ENCODE data around the gene VANGL1.
"Not testable (repeated sequence)": the region's sequence is repeated elsewhere in the genome, so short reads cannot be mapped to it uniquely, and the experiment has no call there.

VANGL1 gene

DNA sequence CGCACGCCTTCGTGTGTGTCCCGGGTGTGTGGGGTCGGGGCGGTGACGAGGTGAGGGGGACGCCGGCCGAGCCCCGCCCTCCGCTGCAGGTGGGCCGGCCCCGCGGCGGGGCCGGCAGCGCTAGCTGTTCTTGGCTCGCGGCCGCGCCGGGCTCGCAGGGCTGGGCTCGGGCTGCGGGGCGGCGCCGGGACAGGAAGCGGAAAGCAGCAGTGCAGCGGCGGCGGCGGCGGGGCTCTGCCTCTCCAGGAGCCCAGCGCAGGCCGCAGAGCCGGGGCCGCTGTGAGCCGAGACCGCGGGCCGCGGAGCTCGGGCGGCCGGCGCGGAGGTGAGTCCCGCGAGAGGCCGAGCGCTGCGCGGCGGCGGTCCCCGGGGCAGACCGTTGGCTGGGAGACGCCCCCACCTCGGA is at the start of gene VANGL1:
Gene VANGL1 (plus strand): TSS at position 209 of the 406 bp plus-strand sequence. CDS start 9,444 bp downstream, outside the sequence.
- peak; percentile 6 for DNase-seq (ENCODE audit: low read depth)

DNA sequence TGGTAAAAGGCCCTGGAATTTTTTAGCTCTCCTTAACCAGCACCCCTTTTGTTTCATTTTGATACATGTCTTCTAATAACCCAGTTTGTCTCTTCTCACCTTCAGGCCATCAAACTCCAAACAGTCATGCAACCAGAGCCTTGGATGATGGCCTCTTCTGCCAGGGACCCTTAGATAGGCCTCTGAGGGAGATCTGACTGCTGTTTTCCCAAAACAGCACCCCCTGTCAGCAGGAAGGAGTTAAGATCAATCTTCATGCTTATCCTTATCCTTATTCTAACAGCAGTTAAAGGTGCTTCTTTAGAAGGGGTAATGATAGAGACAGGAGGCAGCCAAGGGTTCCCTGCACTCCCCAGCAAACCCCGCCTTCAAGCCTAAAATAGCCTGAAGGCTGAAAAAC is 49.5 kb upstream of the VANGL1 start:
- no peak for DNase-seq (ENCODE audit: low read depth)

DNA sequence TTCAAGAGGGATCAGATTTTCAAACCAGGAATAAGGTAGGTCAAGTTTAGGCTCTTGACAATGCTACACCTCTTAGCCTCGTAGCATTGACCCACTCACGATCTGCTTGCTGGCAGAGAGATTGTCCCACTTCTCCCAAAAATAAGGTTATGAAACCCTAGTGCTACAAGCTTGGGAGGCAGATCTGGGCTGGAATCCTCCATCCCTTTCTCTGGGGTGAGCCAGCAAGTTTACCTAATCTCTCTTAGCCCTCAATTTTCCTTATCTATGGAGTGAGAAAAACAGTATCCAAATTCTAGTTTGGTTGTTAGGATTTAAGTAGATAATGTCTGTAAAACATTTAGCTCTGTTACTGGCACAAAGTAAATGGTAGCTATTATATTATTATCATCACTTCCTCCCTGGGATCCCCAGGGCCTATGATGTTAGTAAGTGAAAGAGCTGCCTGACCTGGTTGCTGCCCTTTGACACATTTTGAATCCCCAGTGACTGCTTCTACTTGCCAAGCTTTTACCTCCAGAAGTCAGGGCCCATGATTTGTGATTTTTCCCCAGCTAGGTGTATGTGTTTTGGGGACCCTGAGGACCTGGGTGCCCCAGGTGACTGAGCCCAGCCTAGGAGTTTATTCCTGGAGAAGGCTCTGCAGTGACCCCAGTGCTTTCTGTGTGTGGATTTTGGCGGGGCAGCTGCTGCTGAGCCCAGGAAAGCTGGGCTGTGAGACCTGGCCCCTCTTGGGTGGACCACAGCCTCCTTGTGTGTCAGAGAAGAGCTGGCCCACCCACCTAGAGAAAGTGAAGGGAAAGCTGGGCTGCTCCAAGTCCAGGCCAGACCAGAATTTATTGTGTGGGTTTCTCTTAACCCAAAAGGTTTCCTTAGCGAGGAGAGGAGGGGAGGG is 48.2 kb upstream of the VANGL1 start:
- no peak for DNase-seq (ENCODE audit: low read depth)

DNA sequence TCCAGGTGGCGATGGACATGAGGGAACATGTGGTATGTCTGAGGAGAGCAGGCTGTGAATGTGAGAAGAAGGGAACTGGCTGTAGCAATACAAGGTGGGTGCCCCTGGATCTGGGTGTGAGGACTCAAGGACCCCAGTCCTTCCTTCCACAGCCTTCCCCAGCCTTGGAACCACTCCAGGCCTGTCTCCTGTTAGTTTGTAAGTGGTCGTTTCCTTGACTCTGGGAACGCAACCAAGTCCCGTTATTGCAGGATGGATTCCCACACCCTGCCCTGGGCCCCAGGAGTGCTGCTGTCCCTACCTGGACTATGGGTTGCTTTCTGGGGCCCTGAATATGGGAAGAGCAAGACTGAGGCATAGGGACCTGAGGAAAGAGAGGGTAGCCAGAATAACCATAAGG is 47.2 kb upstream of the VANGL1 start:
- DNase-seq (ENCODE audit: low read depth) = no peak

DNA sequence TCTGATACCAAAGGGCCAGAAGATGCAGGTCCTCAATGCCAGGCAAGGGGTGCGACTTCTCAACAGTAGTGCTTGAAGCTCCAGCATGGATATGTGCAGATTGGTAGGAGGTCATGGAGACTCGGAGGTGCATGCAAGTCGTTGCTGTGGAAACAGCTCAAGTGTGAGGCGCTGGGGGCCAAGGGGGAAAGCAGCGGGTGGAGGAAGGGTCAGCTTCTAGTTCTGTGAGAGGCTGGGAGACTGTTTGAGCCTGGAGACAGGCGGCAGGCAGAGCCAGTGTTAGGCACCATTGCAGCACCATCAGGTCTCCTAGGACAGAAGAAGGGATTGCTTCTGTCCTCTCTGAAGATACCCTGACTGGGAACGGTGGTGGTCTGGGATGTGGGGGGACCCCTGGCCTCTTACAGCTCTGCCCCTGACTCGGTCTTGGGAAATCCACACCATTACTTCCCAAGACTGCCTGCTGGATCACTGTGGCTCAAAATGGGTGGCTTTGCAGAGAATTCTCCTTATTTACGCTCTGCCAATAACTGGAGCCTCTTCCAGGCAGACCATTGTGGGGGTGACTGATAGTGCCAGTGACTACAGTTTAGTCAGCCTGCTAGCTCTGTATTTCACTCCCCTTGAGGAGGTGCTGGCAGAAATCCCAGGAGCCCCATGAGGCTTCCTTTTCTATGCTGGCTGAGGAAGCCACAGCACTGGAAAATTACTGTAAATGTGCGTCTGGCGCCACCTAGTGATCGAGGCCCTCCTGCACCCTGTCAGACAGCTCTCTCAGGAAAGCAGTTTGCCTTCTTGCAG is 46.3 kb upstream of the VANGL1 start:
- DNase-seq (ENCODE audit: low read depth) = peak; percentile 18

DNA sequence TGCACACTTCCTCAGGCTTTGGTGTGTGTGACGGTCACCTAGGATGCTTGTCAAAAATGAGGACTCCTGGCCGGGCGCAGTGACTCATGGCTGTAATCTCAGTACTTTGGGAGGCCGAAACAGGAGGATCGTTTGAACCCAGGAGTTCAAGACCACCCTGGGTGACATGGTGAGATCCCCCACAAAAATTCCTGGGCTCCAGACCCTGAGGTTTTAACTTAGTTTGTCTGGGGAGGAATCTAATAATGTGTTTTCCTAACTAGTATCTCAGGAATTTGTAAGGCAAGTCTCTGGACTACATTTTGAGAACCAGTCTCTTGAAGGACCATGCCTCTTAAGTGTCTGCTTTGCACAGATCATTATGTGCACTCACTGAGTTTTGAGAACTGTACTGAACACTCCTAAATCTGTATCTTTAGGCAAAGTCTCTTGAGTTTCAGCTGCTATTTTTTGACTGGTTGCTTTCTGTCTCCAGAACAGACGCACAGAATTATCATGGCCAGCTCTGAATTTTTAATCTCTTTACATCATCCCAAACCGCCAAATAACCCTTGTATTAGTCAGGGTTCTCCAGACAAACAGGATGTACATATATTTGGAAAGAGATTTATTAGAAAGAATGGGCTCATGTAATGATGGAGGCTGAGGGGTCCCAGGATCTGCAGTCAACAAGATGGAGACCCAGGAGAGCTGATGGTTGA is 45.5 kb upstream of the VANGL1 start:
- no peak for DNase-seq (ENCODE audit: low read depth)

DNA sequence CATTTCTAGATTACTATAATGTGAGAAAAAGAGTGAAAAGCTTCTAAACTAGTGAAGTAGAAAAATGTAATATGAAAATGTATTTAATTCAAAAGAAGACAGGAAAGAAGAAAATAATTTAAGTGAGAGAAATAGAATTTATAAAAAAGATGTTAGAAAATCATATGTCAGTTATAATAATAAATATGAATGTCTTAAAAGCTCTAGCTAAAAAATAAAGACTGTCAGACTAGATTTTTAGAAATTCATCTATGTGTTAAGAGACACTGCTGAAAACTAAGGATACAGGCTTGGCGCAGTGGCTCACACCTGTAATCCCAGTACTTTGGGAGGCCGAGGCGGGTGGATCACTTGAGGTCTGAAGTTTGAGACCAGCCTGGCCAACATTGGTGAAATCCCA is 37.3 kb upstream of the VANGL1 start:
- DNase-seq (ENCODE audit: low read depth) = no peak

DNA sequence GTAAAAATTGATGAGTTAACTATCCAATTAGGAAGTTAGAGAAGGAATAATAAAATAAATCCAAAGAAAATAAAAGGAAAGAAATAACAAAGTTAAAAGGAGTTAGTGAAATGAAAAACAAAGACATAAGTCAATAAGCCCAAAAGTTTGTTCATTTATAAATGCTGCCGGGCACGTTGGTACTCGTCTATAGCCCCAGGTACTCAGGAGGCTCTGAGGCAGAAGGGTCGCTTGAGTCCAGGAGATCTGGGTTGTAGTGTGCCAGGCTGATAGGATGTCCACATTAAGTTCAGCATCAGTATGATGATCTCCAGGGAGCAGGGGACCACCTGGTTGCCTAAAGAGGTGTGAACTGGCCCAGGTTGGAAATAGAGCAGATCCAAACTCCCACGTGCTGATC is 35.5 kb upstream of the VANGL1 start:
- DNase-seq (ENCODE audit: low read depth) = no peak

DNA sequence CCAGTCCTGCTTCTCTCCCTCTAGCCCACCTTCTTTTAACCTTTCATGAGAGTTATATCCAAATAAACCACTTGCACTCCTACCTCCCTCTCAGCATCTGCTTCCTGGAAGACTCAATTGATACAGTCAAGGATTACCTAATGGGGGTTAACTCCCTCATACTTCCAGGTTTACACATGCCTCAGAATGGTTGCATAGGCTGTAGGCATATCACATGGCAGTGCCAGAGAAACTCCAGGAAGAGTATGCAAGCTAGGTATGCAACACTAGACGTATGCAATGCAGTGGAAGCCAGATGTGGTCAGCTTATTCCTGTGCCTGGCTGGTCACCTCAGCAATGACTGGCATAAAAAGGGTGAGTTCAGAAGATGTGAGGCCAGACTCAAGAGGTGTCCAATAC is 32.7 kb upstream of the VANGL1 start:
- DNase-seq (ENCODE audit: low read depth) = no peak

DNA sequence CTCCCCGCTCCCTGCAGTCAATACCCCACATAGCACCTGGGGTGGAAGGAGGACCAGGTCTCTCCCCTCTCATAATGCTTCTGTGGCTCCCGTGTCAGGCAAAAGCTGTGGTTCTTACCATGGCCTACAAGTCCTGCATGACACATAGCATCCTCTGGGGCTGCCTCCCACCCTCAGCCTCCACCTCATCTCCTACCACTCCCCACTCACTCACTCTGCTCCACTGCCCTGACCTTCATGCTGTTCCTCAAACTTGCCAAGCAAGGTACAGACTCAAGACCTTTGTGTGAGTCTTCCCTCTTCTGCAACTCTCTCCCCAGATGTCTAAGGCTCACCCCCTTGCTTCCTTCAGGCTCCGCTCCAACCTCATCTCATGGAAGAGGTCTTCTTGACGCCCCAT is 28.0 kb upstream of the VANGL1 start:
- no peak for DNase-seq (ENCODE audit: low read depth)

DNA sequence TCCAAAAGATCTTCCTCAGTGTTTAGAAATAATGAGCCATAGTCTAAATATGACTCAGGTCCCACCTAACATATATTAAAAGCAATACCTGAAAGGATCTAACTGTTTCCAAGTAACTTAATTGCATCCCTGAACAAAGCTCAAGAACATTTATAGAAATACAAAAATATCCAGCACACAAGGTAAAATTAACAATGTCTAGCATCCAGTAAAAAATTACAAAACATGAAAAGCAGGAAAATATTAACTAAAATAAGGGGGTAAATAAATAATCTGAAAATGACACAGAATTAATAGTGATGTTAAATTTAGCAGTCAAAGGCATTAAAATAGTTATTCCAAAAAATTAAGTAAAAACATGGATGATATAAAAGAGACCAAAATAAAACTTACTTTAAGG is 21.3 kb upstream of the VANGL1 start:
- no peak for DNase-seq (ENCODE audit: low read depth)

DNA sequence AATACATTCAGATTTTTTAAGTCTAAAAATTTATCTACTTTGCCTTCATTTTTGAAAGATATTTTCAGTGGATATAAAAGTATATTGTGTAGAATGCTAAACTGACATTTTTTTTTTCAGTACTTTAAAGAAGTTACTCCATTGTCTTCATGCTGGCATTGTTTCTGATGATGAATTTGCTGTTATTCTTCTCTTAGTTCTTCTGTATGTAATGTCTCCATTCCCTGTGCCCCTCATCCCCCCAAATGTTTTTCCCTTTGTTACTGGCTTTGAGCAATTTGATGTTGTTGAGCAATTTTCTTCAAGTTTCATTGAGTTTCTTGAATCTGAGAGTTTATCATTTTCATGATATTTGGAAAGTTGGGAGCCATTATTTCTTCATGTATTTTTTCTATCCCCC is 20.8 kb upstream of the VANGL1 start:
- DNase-seq (ENCODE audit: low read depth) = no peak

DNA sequence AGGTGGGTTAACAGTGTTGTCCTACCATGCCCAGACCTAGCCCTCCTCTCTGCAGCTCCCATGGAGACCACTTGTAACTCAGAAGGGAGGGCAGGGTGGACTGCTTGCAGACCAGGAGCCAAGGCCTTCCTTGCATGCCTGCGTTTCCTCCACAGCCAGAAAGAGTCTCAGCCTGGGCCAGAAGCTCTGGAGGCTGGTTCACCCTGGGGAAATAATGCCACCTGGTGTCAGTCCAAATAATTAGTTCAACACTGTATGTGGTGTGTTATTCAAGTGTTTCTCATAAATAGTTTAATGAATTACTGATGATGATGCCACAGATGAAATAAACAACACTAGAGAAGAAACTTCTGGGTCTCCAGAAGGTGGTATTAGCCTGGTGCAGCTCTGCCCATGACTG is 16.9 kb upstream of the VANGL1 start:
- no peak for DNase-seq (ENCODE audit: low read depth)

DNA sequence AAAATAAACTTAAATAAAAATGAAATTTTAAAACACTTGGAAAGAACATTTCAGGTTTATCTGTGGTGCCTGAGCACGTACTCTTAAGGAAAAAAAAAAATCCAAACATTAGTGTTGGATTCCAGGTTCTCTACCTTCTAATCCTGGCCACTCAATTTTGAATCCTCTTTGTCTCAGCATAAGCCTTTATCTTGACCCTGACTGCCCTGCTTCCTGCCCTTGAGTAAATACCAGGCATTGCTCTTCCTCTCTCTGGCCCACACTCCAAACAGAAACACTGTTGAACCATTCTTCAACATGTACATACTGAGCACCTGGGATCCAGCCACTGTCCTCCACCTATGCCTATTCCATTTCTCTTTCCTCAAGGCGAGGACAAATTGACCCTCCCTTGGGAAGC is 11.4 kb upstream of the VANGL1 start:
- DNase-seq (ENCODE audit: low read depth) = no peak

DNA sequence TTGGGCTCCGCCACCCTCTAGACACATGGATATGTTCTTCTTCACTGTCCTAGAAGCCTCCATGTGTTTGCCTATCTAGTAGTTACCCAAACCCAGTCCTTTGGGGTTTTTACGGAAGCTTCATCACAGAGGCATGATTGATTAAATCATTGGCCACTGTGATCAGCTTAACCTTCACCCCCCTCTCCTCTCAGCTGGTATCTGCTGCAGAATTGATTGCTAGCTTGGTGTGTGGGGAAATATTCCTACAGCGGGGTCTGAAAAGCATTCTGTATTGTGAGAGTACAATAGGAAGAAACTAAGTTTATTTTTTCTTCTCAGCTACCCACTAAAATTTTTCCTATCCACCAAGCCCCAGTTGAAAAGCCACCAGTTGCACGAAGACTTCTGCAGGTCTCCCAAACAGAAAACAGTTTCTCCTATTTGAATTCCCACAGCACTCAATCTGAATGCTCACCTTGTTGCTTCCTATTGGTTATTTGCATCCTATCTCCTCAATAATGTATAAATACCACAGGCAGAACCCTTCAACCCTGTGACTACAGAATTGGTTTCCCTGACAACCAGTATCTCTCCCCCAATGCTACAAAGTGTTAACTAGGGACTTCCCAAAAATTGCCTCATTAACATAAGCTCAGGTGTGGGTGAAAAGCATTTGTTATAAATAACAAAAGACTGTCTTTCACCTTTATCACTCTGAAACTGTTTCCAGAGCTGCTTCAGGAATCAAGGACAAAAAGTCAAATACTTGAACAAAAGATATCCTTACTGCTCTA is 9.3 kb upstream of the VANGL1 start:
- DNase-seq (ENCODE audit: low read depth) = no peak

DNA sequence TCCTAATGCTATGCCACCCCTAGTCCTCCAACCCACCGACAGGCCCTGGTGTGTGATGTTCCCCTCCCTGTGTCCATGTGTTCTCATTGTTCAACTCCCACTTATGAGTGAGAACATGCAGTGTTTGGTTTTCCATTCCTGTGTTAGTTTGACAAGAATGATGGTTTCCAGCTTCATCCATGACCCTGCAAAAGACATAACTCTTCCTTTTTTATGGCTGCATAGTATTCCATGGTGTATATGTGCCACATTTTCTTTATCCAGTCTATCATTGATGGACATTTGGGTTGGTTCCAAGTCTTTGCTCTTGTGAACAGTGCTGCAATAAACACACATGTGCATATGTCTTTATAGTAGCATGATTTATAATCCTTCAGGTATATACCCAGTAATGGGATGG is 8.2 kb upstream of the VANGL1 start:
- not testable (repeated sequence) for DNase-seq (ENCODE audit: low read depth)

DNA sequence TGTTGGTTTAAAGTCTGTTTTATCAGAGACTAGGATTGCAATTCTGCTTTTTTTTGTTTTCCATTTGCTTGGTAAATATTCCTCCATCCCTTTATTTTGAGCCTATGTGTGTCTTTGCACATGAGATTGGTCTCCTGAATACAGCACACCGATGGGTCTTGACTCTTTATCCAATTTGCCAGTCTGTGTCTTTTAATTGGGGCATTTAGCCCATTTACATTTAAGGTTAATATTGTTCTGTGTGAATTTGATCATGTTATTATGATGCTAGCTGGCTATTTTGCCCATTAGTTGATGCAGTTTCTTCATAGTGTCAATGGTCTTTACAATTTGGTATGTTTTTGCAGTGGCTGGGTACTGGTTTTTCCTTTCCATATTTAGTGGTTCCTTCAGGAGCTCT is 4.5 kb upstream of the VANGL1 start:
- not testable (repeated sequence) for DNase-seq (ENCODE audit: low read depth)

DNA sequence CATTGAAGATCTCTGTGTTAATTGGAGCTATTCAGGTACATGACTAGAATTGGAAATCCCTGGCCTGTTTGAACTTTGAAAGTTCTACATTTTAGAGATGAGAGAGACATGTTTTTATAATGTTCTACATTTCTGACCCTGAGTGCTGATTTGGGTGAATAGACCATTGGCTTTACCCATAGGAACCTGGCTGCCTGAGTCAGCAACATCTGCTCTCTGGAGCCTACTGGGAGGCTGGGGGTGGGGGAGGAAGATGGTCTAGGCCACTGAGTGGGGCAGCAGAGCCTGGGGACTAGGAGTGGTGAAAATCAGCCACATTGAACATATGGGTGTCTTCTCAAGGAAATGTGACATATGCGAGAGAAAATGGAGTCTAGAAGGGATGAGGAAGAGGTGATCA is 1.4 kb upstream of the VANGL1 start:
- DNase-seq (ENCODE audit: low read depth) = no peak

DNA sequence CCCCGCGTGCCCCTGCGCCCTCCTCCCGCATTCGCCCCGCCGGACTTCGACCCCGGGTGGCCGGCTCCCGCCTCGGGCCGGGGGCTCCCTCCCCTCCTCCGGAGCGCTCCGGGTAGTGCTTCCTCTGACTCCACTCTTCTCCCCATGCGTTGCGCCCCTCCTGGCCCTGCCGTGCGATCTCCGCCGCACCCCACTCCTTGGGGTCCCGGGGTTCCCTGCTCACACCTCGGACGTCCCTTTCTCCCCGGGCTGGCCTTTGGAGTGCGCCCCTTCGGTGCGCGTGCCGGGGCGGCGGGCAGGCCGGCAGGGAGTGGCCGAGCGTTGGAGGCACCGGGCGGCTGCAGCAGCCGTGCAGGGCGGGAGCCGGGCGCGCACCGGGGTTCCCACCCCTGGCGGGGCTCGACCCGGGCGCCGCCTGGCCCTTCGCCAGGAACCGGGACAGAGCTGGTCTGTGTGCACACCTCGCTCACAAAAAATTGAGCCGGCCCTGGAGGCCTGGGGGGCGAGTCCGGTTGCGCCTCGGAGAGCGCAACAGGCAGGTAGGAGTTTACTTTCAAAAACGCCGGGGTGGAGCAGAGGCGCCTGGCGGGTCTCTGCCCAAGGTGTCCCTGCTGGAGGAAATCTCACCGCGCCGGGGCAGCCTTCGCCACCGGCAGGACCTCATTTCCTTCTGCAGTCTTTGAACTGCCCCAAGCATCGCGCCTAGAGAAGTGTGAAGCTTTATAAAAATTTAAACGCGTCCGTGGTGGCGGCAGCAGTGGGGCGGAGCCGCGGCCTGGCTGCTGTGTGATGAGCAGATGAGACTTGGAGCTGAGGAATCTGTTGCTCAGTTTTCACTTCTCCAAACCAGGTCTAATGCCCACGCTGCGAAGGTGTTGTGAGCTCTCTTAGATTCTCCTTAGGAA is 650 bp downstream of the VANGL1 start:
- no peak for DNase-seq (ENCODE audit: low read depth)

DNA sequence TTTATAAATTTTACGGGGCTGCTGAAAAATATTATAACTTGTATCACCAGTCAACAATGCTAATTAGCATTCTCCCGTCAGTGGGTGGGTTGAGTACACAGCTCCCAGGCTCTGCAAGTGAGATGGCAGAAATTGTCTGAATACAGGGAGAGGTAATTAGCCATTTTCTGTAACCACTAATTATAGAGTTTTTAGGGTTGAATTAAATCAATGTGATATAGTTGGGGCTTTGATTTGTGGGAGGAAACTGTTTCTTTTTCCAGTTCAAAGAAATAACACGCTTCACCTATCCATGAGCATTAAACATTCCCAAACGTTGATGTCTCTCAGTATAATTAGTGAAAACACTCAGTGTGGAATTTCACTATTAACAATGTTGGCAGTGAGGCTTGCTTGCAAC is 1.5 kb downstream of the VANGL1 start:
- no peak for DNase-seq (ENCODE audit: low read depth)

DNA sequence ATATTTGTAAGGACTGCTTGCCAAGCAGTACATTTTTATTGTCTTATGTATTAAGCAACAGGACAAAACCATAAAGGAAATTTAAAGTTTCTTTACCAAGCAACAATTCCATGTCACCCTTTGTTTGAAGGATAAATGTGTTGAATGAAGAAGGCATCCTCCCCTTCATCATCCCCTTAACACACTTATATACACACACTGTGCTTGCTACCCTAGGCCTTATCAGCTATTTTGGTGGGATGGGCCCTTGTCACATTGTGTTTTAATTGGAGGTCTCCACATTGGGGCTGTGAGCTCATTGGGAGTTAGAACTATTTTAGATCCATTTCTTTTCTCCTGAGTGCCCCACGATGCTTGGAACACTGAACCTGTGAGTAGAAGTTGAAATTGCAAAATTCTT is 1.9 kb downstream of the VANGL1 start:
- DNase-seq (ENCODE audit: low read depth) = no peak
